GM21381 (cell line): ENCODE data around the gene NEUROG3.

Experiments used
- ATAC-seq: cut with Tn5 transposase; IDR thresholded peaks from one replicate; pipeline ENCODE4 v1.9.1; 2021; ENCODE audit warnings: mild to moderate bottlenecking, moderate library complexity; ENCODE audit not compliant: unreplicated experiment

Gene NEUROG3, protein sequence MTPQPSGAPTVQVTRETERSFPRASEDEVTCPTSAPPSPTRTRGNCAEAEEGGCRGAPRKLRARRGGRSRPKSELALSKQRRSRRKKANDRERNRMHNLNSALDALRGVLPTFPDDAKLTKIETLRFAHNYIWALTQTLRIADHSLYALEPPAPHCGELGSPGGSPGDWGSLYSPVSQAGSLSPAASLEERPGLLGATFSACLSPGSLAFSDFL

DNA sequence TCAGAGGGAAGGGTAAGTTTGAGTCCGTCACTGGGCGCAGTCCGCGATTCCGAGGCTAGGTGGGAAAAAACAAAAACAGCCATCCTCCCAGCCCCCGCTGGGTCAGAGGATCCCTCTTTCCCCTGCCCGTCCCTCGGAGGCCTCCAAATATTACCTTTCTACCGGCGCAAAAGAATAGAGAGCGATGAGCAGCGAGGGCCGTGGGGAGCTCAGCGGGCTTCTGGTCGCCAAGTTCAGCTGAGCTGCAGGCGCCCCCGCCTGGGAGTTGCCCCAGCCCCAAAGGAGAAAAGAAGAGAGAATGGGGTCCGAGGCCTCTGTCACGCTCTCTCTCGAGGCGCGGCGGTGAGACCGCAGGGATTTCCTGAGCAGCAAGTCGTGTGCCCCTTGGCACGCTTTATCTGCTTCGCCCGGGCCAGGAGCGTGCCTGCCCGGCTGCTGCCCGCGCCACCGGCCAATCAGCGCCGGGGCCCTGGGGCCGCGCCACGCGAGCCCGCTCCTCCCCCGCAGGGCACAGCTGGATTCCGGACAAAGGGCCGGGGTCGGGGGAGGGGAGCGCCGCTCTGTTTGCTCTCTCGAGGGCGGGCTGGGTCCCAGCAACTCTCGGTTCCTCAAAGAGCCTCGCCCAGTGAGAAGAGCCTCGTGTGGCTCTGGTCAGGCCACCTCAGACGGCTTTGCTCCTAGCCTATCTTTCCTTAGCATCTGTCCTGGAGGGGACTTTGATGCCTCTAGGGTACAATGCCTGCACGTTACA, at the start of gene NEUROG3:
Gene NEUROG3 (minus strand): TSS at position 367 of the 751 bp plus-strand sequence. CDS start 379 bp downstream, outside the sequence.
- ATAC-seq = no peak

DNA sequence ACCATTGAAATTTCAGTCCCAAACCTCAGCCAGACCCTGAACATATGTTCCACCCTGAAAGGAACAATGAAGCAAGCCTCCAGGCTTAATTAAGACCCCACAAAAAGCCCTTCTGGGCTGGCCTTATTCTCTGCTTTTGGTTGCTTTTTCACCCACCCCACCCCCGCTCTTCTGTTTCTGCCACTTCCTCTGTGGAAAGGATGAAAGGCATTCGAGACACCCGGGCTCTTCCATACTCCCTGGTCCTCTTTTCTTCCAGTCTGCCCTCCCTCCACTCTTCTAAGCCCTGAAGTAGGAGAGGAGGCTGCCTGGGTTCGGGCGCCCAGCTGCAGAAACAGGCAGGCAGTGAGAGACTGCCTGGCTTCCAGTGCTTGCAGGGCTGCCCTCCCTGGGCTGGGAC, 47.4 kb upstream of the NEUROG3 start:
- no peak for ATAC-seq

DNA sequence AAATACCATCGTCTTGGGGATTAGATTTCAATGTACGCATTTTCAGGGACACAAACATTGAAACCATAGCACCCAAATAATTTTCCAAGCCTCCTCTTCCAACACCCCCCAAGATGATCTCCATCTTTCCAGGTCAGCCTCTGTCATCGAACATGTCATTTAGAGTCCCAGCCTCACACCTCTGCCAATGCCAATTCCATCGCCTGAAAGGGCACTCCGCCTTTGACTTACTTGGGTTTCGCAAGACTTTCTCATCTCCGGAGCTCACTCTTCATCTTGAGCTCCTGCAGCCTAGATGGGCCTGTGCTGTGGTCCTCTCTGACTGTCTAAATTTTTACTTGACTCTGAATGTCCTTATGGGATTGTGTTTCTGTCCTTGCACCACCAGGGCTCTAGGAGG, 46.4 kb upstream of the NEUROG3 start:
- no peak for ATAC-seq

DNA sequence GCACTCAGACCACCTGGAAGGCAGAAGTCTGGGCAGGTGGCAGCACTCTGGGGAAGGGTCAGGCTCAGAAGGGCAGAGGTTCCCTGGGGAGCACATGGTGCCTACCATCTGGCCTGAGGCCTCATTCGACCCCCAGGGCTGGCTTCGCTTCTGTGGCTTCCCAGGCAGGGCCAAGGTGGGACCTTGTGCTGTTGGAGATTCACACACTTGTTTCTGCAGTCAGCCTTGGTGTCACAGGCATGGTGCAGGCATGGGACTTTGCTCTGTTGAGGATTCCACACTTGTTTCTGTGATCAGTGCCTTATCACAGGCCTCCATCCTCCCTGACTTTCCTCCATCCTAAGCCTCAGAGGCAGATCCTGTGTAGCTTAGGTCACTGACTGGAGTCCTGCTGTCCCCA, 45.5 kb upstream of the NEUROG3 start:
- no peak for ATAC-seq

DNA sequence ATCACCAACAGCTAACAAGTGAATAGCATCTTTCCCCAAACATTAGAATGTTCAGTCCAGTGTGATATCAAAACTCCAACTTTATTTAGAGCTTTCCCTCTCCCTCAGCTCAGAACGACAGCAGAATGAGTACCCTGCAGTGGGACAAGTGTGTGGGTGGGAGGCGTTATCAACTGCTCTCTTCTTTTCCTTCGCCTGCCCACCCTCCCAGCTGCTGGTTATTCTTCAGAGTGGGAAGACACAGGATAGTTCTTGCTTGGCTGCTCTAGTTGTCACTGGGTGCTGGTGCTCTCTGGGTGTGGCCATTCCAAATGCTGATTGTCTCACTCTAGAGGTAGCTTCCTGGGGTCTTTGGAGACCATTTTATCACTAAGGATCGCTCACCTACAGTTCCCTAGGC, 43.1 kb upstream of the NEUROG3 start:
- ATAC-seq = no peak

DNA sequence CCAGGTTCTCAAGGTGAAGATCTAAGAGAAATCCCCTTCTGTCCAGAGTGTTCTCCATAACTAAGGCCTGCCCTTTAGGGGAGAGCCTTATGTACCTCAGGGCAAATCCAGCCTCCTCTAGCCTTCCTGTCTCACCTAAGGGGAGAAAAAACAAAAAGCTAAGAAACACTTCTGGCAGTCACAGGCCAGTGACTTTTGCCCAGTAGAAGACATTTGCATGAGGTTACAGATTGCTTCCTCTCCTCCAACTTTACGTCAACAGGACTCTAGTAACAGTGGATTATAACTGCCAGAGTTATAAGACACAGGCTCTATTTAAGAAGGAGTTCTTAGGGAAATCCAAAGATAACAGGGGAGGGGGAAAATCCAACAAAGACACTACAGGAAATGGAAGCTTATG, 40.9 kb upstream of the NEUROG3 start:
- ATAC-seq = no peak

DNA sequence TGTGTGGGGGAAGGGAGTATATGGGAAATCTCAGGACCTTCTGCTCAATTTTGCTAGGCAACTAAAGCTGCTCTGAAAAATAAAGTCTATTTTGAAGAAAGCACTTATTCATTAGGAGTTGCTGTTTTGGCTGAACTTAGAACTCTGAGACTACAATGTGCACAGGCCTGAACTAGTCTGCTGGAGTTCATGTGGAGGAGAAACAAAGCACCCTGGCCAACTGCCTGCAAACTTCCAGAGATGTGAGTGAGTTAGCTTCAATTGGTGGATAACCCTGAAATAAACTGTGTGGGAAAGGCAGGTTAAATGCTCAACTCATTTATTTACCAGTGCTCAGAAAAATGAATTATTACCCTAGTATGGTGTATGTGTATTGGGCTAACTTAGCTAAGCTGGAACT, 39.5 kb upstream of the NEUROG3 start:
- ATAC-seq = no peak

DNA sequence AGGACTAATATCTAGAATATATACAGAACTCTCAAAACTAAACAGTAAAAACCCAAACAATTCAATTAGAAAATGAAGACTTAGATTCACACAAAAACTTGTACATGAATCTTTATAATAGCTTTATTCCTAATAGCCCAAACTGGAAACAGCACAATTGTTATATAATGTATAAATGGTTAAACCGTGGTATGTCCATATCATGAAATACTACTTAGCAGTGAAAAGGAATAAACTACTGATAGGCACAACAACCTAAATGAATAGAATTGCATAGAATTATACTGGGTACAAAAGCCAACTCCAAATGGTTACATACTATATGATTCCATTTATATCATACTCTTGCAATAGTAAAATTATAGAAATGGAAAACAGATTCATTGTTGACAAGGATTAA, 35.9 kb upstream of the NEUROG3 start:
- ATAC-seq = no peak

DNA sequence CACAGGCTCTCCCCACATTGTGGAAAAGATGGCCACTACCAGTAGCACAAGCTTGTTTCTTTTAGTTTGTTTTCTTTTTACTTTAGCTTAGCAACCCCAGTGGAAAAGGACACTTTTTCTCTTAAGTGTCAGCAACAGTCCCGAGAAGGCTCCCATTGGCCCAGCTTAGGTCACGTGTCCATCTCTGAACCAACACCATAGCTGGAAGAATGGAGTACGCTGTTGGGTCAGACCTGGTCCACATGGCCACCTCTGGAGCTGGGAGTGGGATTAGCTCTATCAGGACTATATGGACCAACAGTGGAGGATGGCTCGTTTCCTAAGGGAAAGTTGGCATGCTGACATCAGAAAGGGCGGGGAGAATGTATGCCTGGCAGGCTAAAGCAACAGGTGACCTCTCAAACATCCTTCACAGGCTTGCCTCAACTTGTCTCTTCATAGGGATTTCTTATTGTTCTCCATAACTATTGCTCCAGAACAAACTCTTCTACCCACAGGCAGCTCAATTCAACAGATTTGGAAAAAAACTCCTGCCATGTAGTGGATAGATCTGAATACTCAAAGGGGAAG, 27.6 kb upstream of the NEUROG3 start:
- no peak for ATAC-seq

DNA sequence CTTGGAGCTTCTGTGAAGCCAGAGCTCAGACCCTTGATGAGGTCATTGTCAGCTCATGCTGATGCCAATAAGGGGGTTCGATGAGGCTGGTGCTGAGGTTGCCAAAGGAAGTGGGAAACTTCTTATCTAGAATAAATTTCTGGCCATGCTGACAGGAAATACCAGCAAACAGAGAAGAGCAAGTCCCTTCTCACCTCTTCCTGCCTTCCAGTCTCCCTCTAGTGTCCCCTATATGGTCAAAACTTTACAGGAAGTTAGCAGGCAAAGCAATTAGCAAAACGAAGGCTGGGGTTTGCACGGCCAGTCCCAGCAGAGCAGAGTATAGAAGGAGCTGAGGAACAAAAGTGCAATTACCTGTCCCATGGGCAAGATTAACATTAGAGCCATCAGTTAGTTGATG, 15.1 kb upstream of the NEUROG3 start:
- ATAC-seq = no peak

DNA sequence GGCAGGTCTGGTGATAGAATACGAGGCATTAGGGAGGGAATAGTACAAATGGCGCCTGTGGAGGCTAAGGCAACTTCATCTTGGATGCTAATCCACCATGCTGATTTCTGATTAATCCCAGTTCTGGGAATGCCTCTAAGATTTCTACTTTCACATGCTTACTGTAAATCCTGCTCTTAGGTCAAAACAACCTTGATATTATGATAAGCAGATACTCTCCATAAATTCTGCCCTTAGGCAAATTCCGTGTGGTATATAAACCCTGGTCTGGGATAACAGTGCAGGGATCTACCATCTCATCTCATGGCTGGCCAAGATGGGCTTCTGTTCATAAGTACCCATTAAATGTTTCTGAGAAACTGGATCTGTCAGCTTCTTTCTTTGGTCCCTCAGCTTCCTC, 11.4 kb upstream of the NEUROG3 start:
- no peak for ATAC-seq

DNA sequence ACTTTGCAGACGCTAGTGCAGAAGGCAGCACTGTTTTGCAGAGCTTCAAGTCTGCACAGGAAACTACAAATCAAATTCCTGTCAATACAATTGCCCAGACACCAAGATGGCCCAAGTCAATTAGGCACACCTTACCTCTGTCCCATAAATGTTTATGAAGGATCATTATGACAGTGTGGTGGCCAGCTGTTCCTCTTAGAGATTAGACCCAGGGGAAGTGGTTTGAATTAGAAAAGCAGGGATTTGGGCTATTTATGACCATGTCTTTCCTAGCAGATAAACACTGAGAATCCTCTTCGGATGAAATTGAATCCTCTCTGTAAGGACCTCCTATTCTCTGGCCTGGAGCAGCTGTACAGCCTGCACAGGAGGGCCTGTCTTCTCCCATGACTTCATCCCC, 9.9 kb upstream of the NEUROG3 start:
- ATAC-seq = no peak

DNA sequence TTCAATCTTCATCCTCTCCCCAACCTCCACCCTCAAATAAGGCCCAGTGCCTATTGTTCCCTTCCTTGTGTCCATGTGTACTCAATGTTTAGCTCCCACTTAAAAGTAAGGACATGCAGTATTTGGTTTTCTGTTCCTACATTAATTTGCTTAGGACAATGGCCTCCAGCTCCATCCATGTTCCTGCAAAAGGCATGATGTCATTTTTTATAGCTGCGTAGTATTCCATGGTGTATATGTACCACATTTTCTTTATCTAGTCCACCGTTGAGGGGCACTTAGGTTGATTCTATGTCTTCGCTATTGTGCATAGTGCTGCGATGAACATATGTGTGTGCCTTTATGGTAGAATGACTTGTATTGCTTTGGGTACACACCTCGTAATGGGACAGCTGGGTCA, 7.2 kb upstream of the NEUROG3 start:
- no peak for ATAC-seq

DNA sequence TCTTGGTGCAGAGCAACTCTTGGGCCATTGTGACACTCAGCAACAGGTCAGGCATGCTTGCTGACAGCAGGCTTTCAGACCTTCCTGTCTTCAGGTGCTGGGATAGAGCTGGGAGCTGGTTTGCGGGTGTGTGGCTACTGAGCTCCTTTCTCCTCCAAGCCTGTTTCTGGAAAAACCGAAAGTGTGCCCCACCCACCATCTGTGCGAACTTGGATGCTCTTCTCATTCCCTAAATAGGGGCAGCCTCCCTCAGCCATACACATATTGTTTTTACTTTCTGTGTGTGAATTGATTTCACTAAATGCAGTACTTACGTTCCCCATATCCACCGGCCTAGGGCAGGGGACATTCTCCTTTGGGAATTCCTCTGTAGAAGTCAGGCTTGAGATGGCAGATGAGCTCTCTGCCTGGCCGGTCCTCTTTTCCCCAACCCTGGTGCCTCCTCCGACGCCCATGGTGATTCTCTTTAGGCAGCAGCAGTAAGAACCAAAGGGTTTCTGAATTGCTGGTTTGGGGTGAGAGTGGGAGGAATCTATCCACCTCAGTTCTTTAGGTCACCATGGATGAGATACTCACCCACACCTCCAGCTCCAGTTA, 6.3 kb upstream of the NEUROG3 start:
- no peak for ATAC-seq

DNA sequence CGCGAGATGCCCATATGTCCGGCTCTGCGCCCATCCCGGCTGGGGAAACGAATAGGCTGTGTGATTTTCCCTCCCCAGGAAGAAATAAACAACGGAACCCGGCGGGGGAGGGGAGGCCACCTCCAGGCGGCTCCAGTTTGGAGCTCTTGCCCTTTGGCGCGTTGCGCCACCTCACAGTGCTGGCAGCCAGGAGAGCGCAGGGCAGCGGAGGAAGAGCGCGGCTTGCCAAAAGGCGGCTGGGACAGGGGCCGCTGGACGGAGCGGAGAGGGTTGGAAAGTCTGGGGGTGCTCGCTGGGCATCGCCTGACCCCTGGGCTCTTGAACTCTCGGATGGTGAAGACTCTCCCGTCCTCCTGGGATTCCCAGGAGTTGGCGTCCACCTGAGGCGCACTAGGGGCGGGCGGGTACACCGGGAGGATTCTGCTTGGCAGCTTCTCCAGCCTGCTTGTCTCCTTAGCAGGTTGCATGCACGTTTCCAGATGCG, 5.3 kb upstream of the NEUROG3 start:
- ATAC-seq = no peak

DNA sequence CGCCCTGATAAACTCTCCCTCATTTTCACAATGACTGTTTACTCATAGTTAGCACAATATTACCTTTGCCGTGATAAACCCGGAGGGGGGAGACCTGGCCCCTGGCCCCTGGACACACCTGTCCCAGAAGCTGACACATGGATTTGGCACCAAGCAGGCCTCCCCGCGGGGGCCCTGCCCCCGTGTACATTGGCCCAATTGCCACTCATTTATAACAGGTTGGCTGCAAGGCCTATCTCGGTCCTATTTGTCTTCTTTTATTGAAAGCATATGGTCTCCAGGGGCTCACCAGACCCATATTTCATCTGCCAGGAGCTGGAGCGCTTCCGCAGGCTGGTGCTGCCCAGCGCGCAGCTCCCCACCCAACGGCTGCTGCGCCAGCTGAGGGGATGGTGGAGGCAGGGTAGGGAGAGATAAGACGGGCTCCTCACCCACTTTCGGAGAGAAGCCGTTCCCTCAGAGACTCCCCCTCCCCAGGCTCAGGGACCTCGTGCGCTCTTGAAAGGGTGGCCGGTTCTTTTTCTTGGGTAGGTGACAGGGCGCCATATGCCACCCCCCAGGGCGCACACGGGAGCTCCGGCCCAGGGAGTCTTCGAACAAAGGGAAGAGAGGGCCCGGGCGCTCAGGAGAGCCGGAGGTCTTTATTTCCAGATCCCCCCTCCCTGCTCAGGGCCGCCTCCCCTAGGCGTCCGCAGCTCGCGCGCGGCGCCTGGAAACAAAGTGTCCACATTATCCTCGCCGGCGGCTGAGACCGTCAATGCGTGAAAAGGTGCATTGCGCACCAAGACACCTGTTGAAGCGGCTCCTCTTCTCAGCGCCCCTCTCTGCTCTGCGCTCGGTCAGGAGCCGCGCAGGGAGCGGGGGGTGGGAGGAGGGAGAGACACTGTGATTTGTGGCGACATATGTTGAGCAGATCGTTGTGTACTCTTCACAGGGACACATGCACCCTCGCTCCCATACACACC, 4.3 kb upstream of the NEUROG3 start:
- ATAC-seq = no peak

DNA sequence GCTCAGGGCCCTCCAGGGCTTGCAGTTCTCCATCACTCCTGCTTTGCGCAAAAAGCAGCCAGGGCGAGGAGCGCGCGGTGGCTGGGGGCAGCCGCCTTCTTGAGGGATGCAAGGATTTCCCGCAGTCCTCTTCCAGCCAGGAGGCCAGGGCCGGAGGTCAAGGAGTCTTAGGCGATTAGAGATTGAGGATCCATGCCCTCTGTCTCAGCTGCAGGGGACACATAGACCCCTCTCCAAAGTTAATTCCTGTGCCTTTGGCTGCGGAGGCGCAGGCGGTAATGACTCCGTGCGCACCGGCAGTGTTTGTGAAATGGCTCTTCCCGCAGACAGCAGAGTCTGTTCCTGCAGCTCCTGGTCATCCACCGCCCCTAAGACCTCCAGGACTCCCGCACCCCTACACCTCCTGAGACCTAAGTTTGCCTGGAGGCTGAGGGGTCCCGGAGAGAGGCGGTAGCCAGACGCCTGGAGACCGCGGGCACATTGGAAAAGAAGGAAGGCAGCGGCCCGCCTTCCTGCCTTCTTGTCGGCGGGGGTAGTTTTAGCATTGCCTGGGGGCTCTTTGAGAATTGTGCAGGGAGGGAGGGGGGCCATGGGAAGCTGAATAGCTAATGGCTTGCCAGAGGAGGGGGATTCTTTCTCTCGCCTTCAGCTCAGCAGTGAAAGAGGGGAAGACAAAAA, 3.3 kb upstream of the NEUROG3 start:
- no peak for ATAC-seq

DNA sequence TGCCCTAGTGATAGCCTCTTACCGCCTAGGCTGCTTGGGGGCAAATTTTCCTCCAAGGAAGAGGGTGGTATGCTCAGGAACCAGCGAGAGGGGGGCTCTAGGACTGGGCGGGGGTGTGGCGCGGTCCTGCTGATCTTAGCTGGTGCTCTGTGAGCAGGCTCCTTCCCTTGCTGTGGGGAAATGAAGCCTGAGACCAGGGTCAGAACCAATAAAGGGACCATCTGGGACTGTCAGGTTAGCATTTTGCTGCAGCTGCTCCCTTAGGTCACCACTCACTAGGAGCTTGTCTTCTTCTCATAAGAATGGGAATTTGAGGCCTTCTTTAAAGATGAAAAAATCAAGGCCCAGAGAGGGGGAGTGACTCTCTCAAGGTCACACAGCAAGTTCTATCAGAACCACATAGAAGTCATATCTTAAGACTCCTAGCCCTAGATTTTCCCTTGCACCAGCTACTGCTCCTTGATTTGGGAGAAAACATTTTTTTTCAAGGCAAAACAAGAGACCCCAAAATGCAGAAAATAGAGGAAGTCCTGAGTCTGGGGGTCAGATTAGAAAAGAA, 2.0 kb upstream of the NEUROG3 start:
- ATAC-seq = no peak

DNA sequence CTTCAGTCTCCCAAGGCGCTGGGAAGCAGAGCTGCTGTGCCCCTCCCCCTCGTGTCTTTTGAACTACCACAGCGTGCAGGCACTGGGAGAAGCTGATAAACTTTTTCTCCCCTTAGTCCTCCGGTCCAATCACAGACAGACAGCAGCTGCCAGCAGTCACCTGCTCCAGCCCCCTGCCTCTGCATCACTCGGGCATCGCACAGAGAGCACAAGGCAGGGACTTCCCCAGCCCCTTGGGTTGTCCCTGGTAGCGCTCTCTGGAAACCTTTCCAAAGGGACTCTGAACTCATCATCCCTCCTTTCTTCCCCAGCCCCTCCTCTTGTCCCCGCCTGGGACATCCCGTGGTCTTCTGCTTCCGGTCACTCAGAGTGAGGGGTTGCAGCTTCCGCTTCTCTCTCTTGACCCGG, 1.4 kb upstream of the NEUROG3 start:
- ATAC-seq = no peak
